GM23248 (cell line): ENCODE results near the gene PRPSAP1.

Experiments
- EZH2 ChIP-seq: fragments of 200-600 bp; sonication (generic); IDR thresholded peaks from 2 replicates; pipeline ENCODE4 v1.6.1; 2018; ENCODE audit warnings: antibody characterized with exemption, mild to moderate bottlenecking; ENCODE audit not compliant: insufficient read depth, poor library complexity, severe bottlenecking
- EZH2phosphoT487 ChIP-seq: fragments of 200-600 bp; sonication (generic); IDR thresholded peaks from 2 replicates; pipeline ENCODE4 v1.6.1; 2018; ENCODE audit warnings: antibody characterized with exemption, moderate library complexity, mild to moderate bottlenecking, low read depth; ENCODE audit not compliant: insufficient read depth

GRCh38 chr17:76379646-76380376, 26.1 kb upstream of the PRPSAP1 start:
- no peak for TF ChIP-seq EZH2
- TF ChIP-seq EZH2phosphoT487 = no peak
